Endometrial microvascular endothelial cells (primary cell): ENCODE data around the gene MCC. TPM values are rescaled to one million over a fixed set of nuclear protein-coding genes. Genes with fewer than 3 reads are reported as not detected.

Source experiments
- in situ Hi-C: cut with HindIII; loops from 2 replicates; pipeline ENCODE4 v1.10.0; 2017; ENCODE audit warnings: low sequenced_read_pairs, low pct_unique_long_range_greater_than_20kb; ENCODE audit errors: inconsistent ontology term
- total RNA-seq: library from RNA; depleted of rRNA; stranded (reverse); fragments of >200 nt; gene quantifications from one replicate; pipeline ENCODE4 v1.2.3, GENCODE V29; 2015; ENCODE audit errors: inconsistent ontology term

The MCC gene
- total RNA-seq, 1 donor from 2014 or later = 39.8 TPM

DNA sequence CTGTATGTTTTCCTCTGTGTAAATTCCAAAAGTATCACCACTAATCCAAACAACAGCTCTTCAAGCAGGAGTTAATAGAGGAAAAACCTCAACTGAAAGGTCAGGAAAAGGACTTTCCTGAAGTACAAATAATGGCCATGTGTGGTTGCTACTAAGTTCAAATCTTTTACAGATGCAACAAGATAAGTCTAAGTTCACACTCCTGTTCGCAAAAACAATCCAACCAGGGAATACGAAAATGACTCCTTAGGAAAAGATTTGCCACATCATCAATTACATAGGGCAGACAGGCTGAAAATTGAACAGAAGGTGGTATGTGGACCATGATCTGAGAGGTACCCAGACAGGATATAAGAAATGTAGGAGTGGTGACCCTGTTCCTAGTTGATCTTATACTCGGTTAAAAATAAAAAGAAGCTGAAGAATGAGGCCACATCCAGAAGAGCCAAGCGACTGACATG, 263.6 kb downstream of the MCC start:
- in situ Hi-C loops = no loop called here

DNA sequence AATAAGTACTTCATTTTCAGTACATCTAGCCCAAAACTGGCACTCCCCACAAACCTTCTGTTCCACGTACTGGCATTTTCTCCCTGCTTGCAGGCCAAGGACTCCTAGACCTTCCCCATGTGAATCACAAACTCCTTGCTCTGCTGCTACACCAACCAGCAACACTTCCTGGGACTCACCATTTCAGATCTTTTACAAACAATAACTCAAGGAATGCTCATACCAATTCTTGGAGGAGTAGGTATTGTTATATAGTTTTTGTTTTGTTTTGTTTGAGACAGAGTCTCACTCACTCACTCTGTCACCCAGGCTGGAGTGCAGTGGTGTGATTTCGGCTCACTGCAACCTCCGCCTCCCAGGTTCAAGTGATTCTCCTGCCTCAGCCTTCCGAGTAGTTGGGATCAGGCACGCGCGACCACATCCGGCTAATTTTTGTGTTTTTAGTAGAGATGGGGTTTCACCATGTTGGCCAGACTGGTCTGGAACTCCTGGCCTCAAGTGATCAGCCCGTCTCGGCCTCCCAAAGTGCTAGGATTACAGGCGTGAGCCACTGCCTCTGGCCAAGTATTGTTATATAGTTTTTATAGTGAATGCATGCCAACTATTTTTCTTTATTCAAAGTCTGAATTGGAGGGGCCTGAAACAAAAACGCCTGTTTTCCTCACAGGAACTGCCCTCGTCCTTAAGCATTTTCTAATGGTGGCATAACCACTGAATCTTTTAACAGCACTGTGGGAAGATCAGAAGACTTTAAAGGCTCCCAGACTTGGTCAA, 264.2 kb downstream of the MCC start:
- in situ Hi-C loops = no loop called here

DNA sequence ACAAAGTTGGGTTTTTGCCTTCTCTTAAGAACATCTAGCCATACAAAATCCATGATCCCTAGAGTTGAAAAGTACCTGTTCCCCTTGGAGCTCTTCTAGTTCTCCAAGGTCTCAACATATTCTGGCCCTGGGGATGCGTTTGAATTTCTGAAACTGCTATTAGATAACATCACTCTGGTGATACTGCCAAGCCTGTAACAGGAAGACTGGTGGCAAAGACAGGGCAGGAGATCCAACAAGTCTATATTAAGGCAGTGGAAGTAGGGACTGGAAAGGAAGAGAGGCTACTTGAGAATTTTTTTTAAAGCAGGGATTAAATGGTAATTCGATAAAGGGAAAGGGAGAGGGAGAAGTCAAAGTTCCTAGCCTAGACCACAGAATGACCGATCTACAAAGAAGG, 264.9 kb downstream of the MCC start:
- in situ Hi-C loops = no loop called here

DNA sequence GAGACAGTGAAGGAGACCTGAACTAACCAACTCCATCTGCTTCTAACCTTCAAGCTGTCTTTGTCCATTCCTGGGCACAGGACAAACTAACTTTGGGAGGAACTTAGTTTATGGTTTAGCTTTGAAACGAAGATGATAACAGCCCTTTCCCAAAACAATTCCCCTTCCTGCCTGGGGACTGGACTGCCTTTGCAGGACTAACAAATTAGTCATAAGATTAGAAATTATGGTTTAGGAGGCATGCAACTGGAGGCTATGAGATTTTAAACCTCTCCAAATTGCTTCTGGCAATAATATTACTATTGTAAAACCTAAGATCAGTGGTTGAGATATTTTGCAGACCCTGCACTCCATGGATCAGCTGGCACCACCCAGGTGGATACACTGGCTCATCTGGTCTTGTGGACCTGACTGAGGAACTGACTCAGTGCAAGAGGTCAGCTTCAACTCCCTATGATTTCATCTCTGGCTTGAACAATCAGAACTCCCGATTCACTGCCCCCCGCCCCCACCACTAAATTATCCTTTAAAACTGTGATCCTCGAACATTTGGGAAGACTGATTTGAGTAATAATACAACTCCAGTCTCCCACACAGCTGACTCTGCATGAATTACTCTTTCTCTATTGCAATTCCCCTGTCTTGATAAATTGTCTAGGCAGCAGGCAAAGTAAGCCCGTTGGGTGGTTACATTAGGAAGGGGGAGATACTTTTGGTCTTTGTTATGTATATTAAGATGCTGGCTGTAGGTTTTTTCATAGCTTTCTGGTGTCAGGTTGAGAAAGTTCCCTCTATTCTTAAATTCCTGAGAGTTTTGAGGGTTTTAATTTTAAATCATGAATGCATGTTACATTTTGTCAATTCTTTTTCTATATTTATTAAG, 266.7 kb downstream of the MCC start:
- in situ Hi-C loops = no loop called here

DNA sequence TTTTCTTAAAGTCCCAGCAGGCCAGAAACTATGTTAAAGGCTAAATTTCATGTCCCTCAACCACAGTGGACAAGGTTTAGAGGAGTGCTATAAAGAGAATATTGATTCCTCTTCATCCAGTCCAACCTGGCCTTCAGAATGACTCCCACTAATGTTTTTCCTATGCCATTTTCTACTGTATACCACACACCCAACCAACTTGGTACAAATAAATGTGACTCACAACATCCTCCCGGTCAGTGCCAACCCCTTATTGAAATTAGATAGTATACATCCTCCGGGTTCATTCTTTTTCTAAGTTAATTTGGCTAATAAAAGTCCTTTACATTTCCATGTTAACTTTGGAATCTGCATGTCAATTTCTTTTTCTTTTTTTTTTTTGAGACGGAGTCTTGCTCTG, 268.6 kb downstream of the MCC start:
- in situ Hi-C loops = no loop called here

DNA sequence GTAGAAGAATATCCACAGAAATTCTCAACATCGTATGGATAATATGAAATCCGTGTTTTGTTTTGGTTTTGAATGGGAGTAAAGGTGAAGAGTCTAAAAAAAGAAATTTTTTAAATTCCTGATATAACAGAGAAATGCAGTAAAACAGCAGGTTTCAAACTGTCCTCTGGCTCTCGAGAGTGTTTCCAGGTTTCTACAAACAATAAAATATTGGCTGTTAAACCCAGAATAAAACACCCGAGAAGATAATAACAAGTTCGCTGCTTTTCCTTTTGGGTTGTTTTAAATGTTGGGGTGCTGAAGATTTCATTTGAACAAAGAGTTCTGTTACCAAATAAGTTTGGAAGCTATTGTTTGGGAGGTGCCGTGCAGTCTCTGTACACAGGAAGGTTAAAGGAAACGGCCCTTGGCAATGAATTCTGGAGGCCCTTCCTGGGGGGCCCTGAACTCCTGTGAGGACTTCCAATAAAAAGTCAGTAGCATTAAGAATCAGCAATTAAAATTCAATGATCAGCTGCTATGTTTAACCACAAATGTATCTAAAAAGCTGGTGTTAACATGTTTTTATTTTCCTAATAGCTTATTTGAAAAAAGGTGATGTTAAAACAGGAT, 269.2 kb downstream of the MCC start:
- in situ Hi-C loops = no loop called here

DNA sequence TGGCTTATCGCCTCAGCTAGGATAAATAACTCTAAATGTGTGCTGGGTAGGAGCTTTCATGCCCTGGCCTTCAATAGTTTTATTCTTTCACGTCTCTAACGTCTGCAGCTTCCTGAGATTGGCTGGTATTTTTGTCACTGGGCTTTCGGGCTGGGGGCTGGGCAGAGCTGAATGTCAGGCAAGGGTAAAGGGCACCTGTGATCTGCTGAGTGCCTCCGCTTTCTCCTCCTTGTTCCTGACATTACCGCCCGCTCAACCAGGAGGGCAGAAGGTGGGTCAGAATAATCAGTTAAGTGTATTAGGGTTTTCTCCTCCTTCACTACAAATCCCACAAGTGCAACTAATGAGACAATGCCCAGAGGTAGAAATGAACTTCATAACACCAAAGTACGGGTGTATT, 270.1 kb downstream of the MCC start:
- in situ Hi-C loops = no loop called here

DNA sequence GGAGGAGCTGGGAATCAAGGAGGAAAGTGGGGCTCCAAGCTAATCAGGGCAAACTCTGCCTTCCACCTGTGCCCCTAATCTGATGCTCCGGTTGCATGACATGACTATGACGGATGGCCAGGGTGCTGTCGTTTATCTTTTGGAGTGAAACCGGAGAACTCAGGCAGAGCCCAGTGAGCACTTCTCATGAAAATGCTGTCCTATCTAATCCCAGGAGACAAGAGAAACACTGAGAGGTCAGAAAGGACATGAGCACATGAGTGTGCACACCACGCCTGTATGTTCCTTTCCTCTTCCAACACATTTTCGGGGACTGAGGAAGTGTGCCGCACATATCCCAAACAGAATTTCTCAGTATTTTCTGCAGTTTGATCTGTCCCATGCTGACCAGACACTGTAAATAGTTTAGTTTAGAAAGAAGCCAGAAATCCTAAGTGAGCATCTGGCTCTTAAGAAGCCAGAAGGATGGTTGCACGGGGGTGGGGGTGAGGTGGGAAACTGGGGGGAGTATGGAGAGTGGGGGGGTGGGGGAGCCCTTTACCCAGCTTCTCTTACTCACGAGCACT, 270.6 kb downstream of the MCC start:
- in situ Hi-C loops = no loop called here

DNA sequence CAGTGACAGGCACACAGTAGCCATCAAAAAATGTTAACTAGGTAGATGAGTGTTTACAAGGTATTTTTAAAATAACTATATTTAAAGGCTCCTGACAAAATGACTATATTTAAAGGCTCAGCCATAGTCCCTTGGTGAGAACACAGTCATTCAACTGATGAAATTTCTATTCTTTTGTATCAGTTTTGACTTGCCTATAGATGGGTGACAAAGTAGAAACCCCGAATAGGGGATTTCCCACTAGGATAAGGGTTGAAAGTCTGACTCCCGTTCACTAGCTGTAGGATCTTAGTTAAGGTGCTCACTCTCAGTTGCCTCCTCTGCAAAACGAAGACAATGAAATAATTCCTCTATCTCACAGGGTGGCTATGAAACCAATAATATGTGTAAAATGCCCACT, 271.7 kb downstream of the MCC start:
- in situ Hi-C loops = no loop called here

DNA sequence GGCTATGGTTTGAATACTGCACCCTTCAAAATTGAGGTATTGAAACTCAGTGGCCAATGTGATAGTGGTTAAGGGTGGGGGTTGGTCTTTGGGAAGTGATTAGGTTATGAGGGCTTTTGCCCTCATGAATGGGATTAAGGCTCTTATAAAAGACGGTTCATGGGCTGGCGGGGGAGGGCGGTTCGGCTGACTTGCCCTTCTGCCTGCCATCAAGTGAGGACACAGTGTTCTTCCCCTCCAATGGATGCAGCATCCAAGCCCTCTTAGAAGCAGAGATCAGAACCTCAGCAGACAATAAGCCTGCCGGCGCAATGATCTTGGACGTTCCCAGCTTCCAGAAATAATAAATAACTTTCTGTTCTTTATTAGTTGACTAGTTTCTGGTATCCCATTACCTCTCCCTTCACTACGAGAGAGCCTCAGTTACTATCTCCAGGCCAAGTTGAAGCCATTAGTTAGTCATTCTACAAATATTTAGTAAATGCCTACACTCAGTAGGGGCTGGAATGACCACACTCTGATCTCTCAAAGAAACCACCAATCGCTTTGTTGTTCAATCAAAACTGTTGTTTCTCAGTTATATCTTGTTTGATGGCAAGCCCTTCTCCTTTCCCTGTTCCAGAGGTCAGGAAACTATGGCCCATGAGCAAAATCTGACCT, 272.7 kb downstream of the MCC start:
- in situ Hi-C loops = no loop called here

DNA sequence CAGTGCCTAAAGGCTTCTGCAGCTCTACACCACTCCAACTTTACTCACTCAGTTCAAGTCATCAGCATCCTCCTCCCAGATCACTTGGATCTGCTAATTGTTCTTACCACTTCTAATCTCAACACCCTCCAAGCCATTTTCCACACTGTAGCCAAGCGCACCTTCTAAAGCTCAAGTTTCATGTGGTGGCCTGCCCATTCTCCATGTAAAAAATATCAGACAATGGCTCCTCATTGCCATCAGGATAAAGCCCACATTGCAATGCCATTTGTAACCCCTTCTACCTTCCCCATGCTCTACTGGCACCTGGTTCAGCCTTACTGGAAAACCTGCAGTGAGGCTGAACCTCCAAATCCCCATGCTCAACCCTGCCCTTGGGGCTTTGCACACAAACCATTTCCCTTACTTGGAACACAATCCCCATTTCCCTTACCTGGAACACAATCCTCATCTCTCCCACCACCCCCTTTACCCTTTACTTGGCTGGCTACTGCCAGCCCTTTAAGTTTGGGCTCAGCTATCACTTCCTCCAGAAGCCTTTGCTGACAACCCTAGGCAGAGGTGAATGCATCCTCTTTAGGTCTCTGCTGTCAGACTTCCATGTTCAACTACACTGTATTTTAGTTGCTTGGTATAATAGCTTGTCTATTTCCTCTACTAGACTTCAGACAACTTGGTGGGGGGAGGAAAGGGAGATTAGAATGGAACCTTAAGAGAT, 273.5 kb downstream of the MCC start:
- in situ Hi-C loops = no loop called here

DNA sequence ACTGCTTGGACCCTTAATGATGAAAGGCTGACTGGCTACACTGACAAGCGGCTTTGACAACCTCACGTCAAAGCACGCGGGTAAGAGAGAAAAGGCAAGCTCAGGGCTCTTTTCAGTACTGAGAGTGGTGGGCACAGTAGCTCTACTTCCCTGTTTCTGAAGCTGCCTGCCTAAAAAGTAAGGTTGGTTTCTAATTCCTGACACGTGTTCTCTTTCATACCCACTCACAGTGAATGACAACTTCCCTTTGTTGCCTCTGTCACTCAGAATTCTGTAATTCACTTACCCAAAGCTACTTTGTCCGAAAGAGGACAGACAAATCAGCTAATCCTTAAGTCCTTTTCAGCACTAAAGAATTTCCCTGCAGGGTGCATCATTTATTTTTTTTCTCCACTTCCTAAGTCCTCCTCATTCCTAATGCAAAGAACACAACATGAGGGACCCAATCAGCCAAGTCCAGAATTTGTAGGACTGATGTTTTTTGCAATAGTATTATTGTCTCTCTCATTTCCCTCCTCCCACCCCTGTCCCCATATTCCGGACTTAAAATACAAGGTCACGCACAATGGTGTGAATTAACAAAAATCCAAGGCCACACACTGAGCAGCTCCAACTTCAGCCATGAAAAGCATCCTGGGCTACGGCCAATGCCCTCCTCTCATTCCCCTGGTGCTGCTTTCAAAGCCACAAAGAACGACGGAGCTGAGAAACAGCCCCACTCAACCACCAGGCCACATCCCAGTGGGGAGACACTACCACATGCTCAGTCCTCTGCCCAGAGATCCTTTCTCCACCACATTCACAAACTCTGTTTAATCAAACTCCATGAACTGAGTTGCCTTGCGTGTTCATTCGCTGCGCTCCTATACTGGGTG, 274.5 kb downstream of the MCC start:
- in situ Hi-C loops = no loop called here

DNA sequence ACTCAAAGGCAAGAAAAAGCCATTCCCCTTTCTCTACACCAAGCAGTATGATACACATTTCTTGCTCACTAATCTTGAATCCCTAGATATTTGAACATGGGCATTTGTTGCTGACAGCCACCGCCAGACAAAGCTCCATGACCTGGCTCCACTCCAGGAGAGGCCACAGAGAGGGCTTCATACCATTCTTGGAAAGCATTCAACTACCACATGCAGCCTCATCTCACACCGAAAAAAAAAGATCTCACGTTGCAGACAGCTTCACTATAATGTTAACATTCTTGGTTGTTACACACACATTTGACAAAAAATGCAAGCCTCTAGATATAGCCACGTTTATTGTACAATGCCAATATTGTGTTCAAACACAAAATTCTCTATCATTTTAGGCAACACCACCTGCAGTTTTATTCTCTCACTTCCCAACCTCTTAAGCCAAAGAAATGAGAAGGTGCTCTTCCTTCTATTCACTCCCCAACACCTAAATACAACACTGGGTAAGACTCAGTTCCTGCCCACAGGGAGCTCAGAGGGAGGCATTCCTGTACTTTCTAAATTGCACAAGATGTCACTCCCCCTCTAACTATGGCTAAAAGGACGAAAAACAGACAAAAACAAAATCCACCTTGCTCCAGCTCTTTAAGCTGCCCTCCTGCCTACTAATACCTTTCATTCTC, 275.9 kb downstream of the MCC start:
- in situ Hi-C loops = no loop called here

DNA sequence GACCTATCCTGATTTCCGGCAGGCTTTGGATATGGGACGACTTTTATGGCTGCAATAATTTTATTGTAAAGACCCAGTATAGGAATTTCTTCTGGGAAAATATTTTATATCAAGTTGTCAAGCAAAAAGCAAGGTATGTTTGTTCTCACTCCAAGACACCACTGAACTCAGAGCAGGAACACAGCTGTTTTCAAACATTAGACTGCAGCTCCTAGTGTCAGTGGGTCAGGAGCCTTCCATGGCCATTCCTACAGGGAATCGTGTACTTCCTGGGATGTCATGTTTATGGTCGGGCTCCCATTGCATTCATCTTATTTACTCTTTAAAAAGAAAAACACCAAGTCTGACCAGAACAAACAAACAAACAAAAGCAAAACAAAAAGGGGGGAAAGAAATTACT, 278.8 kb downstream of the MCC start:
- in situ Hi-C loops = no loop called here

DNA sequence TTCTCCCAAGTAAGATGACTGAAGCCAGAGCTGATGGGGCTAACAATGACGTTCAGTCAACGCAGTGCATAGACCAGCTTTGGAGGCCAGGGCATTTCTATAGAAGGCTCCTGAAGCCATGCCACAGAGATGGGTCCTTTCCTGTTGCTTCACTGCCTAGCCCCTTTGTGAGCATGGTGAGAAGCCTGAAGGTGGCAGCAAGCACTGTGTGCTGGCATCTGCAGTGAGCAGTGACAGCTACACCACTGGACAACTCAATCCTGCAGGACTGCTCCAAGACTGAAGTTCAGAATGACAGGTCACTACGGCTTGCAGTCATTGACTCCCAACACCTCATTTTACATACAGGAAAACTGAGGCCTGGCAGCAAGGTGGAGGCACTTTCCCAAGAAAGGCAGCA, 282.4 kb downstream of the MCC start:
- in situ Hi-C loops = no loop called here

DNA sequence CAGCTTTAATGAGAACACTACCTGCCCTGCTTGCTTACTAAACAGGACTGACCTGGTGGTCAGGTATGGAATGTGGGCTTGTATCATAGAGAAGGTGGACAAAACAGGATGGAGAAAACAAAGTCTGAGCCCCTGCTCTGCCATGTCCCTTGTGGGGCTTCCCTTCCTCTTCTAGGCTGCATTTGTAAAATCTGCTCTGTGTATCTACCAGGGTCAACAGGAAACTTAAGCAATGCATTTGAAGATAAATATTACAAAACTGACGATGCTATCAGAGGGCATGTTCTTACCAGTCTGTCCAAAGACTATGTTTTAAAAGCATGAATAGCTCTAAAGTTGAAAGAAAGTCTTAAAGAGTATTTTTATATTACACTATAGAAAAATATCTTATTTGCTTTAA, 282.9 kb downstream of the MCC start:
- in situ Hi-C loops = no loop called here
